K562 (cell line): ENCODE results near the gene CFAP298. TPM values are rescaled to one million over a fixed set of nuclear protein-coding genes. Genes with fewer than 3 reads are reported as not detected.
A peak's percentile ranks its signal among the peaks of the same experiment; 100 is the strongest.

Experiments used
- ATAC-seq: fragments of 200-7000 bp; cut with Tn5 transposase; 3 replicates; pipeline ENCODE4 v1.9.1; 2020; ENCODE audit warnings: moderate library complexity
- BruUV-seq: library from RNA; stranded (reverse); fragments of 400-500 nt; replicated peaks from 2 replicates; lab custom pipeline; 2021; lab: Mats Ljungman, UMichigan
- CTCF ChIA-PET: fragments of 300-600 bp; formaldehyde crosslinking; extraction: SDS; loops from one replicate; lab custom pipeline; 2021; ENCODE audit warnings: low intra/inter-chr PET ratio; lab: Yijun Ruan, JAX
- POLR2A ChIA-PET: fragments of 300-600, 350-650 bp; sonication (Branson Sonifier 250); formaldehyde crosslinking; extraction: SDS; loops from one replicate; lab custom pipeline; 2021; ENCODE audit warnings: antibody characterized with exemption, inconsistent platforms; lab: Yijun Ruan, JAX
- DNase-seq, 4 experiments: peaks; one replicate each; pipeline versions ENCODE4 v3.0.0 to v3.0.0-alpha.2; 2011 to 2018; ENCODE audit warnings: low spot score in 3 of 4, mixed read lengths in 3 of 4; ENCODE audit errors: extremely low read depth in 1 of 4
- FAIRE-seq: peaks from 2 replicates; lab custom pipeline; 2011; peaks lifted over from hg19 to GRCh38; lab: Jason Lieb, UNC
- H2AFZ ChIP-seq: 2 replicates; pipeline ENCODE4 v1.6.0; 2011; ENCODE audit warnings: low read depth, low read length, control low read depth, inconsistent platforms
- H3K27ac ChIP-seq: fragments of 200-600 bp; 3 replicates; pipeline ENCODE4 v1.8.0; 2011; ENCODE audit warnings: low read depth, mild to moderate bottlenecking, control low read depth, inconsistent platforms, low read length, moderate library complexity, mixed read lengths; ENCODE audit errors: extremely low read depth
- H3K27me3 ChIP-seq, 2 experiments: fragments of 300-600 bp in 1 of 2; 2 replicates in 1 of 2; 3 replicates in 1 of 2; pipeline versions ENCODE4 v1.6.0 to v1.8.0; 2011; ENCODE audit warnings: inconsistent platforms in 2 of 2, low read length in 2 of 2, mild to moderate bottlenecking in 1 of 2, mixed read lengths in 1 of 2, moderate library complexity in 1 of 2; ENCODE audit not compliant: control insufficient read depth in 2 of 2, insufficient read depth in 2 of 2
- H3K36me3 ChIP-seq: fragments of 300-600 bp; 3 replicates; pipeline ENCODE4 v1.8.0; 2011; ENCODE audit warnings: mild to moderate bottlenecking, low read length, inconsistent platforms; ENCODE audit not compliant: control insufficient read depth, insufficient read depth
- H3K4me1 ChIP-seq, 2 experiments: fragments of 200-600 bp in 1 of 2; replicated peaks in 1 of 2; 2 replicates in 1 of 2; 3 replicates in 1 of 2; pipeline versions ENCODE4 v1.5.1 to v1.8.0; 2011; ENCODE audit warnings: inconsistent platforms in 2 of 2, low read length in 2 of 2, mild to moderate bottlenecking in 1 of 2, mixed read lengths in 1 of 2, moderate library complexity in 1 of 2; ENCODE audit not compliant: control insufficient read depth in 2 of 2, insufficient read depth in 2 of 2
- H3K4me2 ChIP-seq: 2 replicates; pipeline ENCODE4 v1.6.1; 2011; ENCODE audit warnings: low read length, control low read depth, inconsistent platforms, mixed read lengths; ENCODE audit not compliant: insufficient read depth
- H3K4me3 ChIP-seq: fragments of 200-600 bp; sonication (generic), shearing (Covaris generic); 2 replicates; pipeline ENCODE4 v1.5.1; 2016; ENCODE audit warnings: control low read depth, inconsistent platforms
- H3K79me2 ChIP-seq: fragments of 200-600 bp; 3 replicates; pipeline ENCODE4 v1.8.0; 2011; ENCODE audit warnings: low read length, inconsistent platforms; ENCODE audit not compliant: control insufficient read depth, insufficient read depth
- H3K9ac ChIP-seq, 2 experiments: 2 replicates each; pipeline versions ENCODE4 v1.6.0 to v1.6.1; 2011; ENCODE audit warnings: low read depth in 2 of 2, low read length in 2 of 2, control low read depth in 1 of 2, inconsistent platforms in 1 of 2, mild to moderate bottlenecking in 1 of 2, mixed read lengths in 1 of 2; ENCODE audit not compliant: insufficient read depth in 1 of 2
- H3K9me1 ChIP-seq: one replicate; pipeline ENCODE4 v1.6.0; 2011; ENCODE audit warnings: inconsistent platforms, mild to moderate bottlenecking, low read length, moderate library complexity; ENCODE audit not compliant: control insufficient read depth, insufficient read depth
- H3K9me3 ChIP-seq: replicated peaks from 2 replicates; pipeline ENCODE4 v1.5.1; 2011; ENCODE audit warnings: low read depth, low read length, inconsistent platforms; ENCODE audit not compliant: control insufficient read depth, insufficient read depth
- H4K20me1 ChIP-seq: replicated peaks from 2 replicates; pipeline ENCODE4 v1.6.1; 2011; ENCODE audit warnings: low read length, inconsistent platforms, mixed read lengths; ENCODE audit not compliant: control insufficient read depth, insufficient read depth
- DDX20 ChIP-seq: fragments of 450-650 bp; IDR thresholded peaks from 2 replicates; pipeline ENCODE4 v1.6.1; 2016; ENCODE audit warnings: missing genetic modification characterization, low read depth, mild to moderate bottlenecking, missing compliant biosample characterization, moderate library complexity
- EP300 ChIP-seq: IDR thresholded peaks from 2 replicates; pipeline ENCODE4 v1.6.1; 2012; ENCODE audit warnings: low read length, improper control_type of control experiment
- FOXK2 ChIP-seq, 2 experiments: fragments of 450-650 bp; IDR thresholded peaks in 1 of 2; conservative IDR thresholded peaks in 1 of 2; 2 replicates each; pipeline ENCODE4 v1.6.1; 2016; ENCODE audit warnings: low read depth in 2 of 2, mild to moderate bottlenecking in 1 of 2
- HCFC1 ChIP-seq: IDR thresholded peaks from 2 replicates; pipeline ENCODE4 v1.6.1; 2012; ENCODE audit warnings: low read depth, low read length, improper control_type of control experiment
- JUND ChIP-seq, 2 experiments: IDR thresholded peaks; 2 replicates in 1 of 2; 3 replicates in 1 of 2; pipeline ENCODE4 v1.6.1; 2011; ENCODE audit warnings: borderline replicate concordance in 2 of 2, low read depth in 2 of 2, low read length in 2 of 2, improper control_type of control experiment in 1 of 2, missing biosample characterization in 1 of 2, missing genetic modification characterization in 1 of 2, missing genetic modification reagents in 1 of 2
- KLF16 ChIP-seq: IDR thresholded peaks from 2 replicates; pipeline ENCODE4 v1.6.1; 2016; ENCODE audit warnings: antibody characterized with exemption
- RFX1 ChIP-seq: fragments of 450-650 bp; IDR thresholded peaks from 2 replicates; pipeline ENCODE4 v1.6.1; 2016; ENCODE audit warnings: mild to moderate bottlenecking, moderate library complexity
- SMARCA4 ChIP-seq: fragments of 450-650 bp; IDR thresholded peaks from 2 replicates; pipeline ENCODE4 v1.6.1; 2016
- TRIM25 ChIP-seq: fragments of 450-650 bp; IDR thresholded peaks from 2 replicates; pipeline ENCODE4 v1.7.0; 2016; ENCODE audit warnings: borderline replicate concordance
- YY1 ChIP-seq, 3 experiments: IDR thresholded peaks; 2 replicates each; pipeline ENCODE4 v1.6.1; 2011; ENCODE audit warnings: low read length in 2 of 3, mild to moderate bottlenecking in 2 of 3, moderate library complexity in 2 of 3, borderline replicate concordance in 1 of 3, control low read depth in 1 of 3, low read depth in 1 of 3; ENCODE audit not compliant: insufficient read depth in 3 of 3, insufficient replicate concordance in 2 of 3, control insufficient read depth in 1 of 3, insufficient read length in 1 of 3; ENCODE audit errors: extremely low read depth in 1 of 3
- ZNF282 ChIP-seq: sonication (generic); formaldehyde crosslinking; IDR thresholded peaks from 2 replicates; pipeline ENCODE4 v1.8.1; 2023; ENCODE audit warnings: missing genetic modification reagents
- WGBS: fragments of 100-300 bp; shearing (Covaris generic); methylation state at CpG from one replicate; pipeline ENCODE4 v1.1.6; 2016; ENCODE audit warnings: low coverage, mixed read lengths; ENCODE audit not compliant: insufficient coverage; ENCODE audit errors: missing lambda C conversion rate; 5-methylcytosine and 5-hydroxymethylcytosine counted together
- in situ Hi-C: fragments of 300-500 bp; cut with MboI; formaldehyde crosslinking; loops from 4 replicates; pipeline ENCODE4 v1.15.0; 2018; ENCODE audit warnings: inconsistent platforms, mixed read lengths
- intact Hi-C: fragments of 100-400 bp; cut with micrococcal nuclease; formaldehyde crosslinking; loops from 2 replicates; pipeline ENCODE4 v1.14.2; 2022
- polyA plus RNA-seq, 8 experiments: library from polyadenylated mRNA; depleted of rRNA in 4 of 8; stranded (reverse) in 5 of 8; unstranded in 3 of 8; fragments of >200 nt; fragmentation: Nextera tagmentation in 2 of 8; fragmentation: Illumina TruSeq in 1 of 8; extraction: Ambion mirVana in 2 of 8; extraction: Trizol in 1 of 8; gene quantifications; 2 replicates each; pipeline versions ENCODE4 v1.2.1 to v1.2.3, GENCODE V29; 2011 to 2014; ENCODE audit warnings: inconsistent platforms in 1 of 8, missing spikeins in 1 of 8
- total RNA-seq, 7 experiments: library from RNA; depleted of rRNA in 6 of 7; stranded (reverse); fragments of >200 nt in 6 of 7; fragmentation: Illumina TruSeq in 2 of 7; extraction: Trizol in 2 of 7; gene quantifications; 2 replicates each; pipeline versions ENCODE4 v1.2.1 to v1.2.3, GENCODE V29; 2011 to 2021; ENCODE audit warnings: low replicate concordance in 1 of 7
- TF ChIP-seq, protein P1 (sequence below): fragments of 450-650 bp; IDR thresholded peaks from 2 replicates; pipeline ENCODE4 v1.6.1; 2018; ENCODE audit not compliant: partially characterized antibody
- TF ChIP-seq, protein P2 (sequence below): fragments of 450-650 bp; IDR thresholded peaks from 2 replicates; pipeline ENCODE4 v1.6.1; 2016; ENCODE audit warnings: antibody characterized with exemption

The CFAP298 gene
- total and polyA plus RNA-seq, 9 of the 15 experiments (the other 6 are each of a cell fraction or from before 2014, with no cell fraction given) = 31.4 to 178 (median 89.7) TPM

DNA sequence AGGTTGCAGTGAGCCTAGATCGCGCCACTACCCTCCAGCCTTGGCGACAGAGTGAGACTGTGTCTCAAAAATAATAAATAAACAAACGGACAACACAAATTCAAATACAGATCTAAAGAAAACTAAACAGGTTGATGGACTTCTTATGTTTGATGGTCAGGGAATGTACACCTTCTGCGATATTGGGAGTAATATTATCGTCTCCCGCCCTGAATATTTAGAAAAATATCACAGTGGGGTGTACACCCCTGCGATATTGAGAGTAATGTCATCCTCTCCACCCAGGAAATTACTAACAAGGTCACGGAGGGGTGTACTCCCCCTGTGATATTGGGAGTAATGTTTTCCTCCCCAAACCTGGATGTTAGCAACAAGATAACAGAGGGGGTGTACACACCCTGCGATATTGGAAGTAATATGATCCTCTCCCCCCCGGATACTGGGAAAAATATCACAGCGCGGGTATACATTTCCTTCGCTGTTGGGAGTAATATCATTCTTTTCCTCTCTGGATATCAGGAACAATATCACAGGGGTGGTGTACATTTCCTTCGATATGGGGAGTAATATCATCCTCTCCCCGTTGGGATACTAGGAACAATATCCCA lies 1.4 kb upstream of the CFAP298 start:
- H3K4me1 ChIP-seq = peaks cover 0 to 21% of the 10 kb centered on the region in 2 experiments; a peak in 4 of 5 replicates
- FAIRE-seq (peak; percentile 52), DNase-seq (peak in 2 of 4 experiments; percentile 31 to 75), ATAC-seq (peak; percentile 19)
- H3K4me3 ChIP-seq = peak overlapping the region; percentile 89
- H3K4me2 ChIP-seq = peak overlapping the region; percentile 98
- H3K27me3 ChIP-seq = no peaks in the 10 kb centered on the region
- CTCF ChIA-PET = no interaction called here
- peaks cover 4% of the 10 kb centered on the region for H3K9me1 ChIP-seq
- peak overlapping the region; percentile 93 to 96 for H3K9ac ChIP-seq
- intact Hi-C loops (loop anchor here (5.0 kb wide), 2 partner anchors 159 to 221 kb away; partner anchors contain the start of genes PAXBP1 and URB1), in situ Hi-C loops (no loop called here)
- H3K79me2 ChIP-seq = peaks cover 32% of the 10 kb centered on the region
- peaks cover 20% of the 10 kb centered on the region for H3K36me3 ChIP-seq
- 0% methylated on average over 16 of the region's 16 CpGs for WGBS
- H4K20me1 ChIP-seq = no peaks in the 10 kb centered on the region
- peak overlapping the region; percentile 96 for H3K27ac ChIP-seq
- POLR2A ChIA-PET = interaction anchor here (2.1 to 3.2 kb wide), 2 partner anchors 12 kb away, joined by 7 to 13 read pairs; no protein-coding TSS in a partner anchor
- BruUV-seq = no TSS peak
- H2AFZ ChIP-seq = peak overlapping the region; percentile 100
- H3K9me3 ChIP-seq = no peaks in the 10 kb centered on the region
- TF ChIP-seq EP300 (peak; percentile 63; the same call in 1 of the 2 replicates), KLF16 (0 out of 2 replicates have a peak, but pooled peaks have one; percentile 9), ZNF282 (CRISPR knock-in tag) (no peak), FOXK2 (conservative IDR thresholded peaks at IDR 0.05 in 1 of 2, IDR thresholded peaks at IDR 0.05 in 1 of 2; ENCODE audit: low read depth in 2 of 2) (peak; percentile 36 to 48; a peak in 1 of 4 replicates), SMARCA4 (peak; percentile 68), TRIM25 (peak; percentile 41; the same call in 1 of the 2 replicates), HCFC1 (no peak), JUND (IDR thresholded peaks at IDR 0.05; ENCODE audit: borderline replicate concordance, low read depth, low read length) (peak; percentile 50), JUND (tag; IDR thresholded peaks at IDR 0.05; ENCODE audit: borderline replicate concordance, low read depth, low read length) (0 out of 3 replicates have a peak, but pooled peaks have one; percentile 15), RFX1 (peak; percentile 30; the same call in 1 of the 2 replicates), YY1 (IDR thresholded peaks at IDR 0.05; ENCODE audit: borderline replicate concordance in 1 of 3, control insufficient read depth in 1 of 3, extremely low read depth in 1 of 3, insufficient read depth in 3 of 3, insufficient read length in 1 of 3, insufficient replicate concordance in 2 of 3, low read depth in 1 of 3, low read length in 2 of 3) (no peak), DDX20 (tag) (no peak)
- TF ChIP-seq, protein P1, sequence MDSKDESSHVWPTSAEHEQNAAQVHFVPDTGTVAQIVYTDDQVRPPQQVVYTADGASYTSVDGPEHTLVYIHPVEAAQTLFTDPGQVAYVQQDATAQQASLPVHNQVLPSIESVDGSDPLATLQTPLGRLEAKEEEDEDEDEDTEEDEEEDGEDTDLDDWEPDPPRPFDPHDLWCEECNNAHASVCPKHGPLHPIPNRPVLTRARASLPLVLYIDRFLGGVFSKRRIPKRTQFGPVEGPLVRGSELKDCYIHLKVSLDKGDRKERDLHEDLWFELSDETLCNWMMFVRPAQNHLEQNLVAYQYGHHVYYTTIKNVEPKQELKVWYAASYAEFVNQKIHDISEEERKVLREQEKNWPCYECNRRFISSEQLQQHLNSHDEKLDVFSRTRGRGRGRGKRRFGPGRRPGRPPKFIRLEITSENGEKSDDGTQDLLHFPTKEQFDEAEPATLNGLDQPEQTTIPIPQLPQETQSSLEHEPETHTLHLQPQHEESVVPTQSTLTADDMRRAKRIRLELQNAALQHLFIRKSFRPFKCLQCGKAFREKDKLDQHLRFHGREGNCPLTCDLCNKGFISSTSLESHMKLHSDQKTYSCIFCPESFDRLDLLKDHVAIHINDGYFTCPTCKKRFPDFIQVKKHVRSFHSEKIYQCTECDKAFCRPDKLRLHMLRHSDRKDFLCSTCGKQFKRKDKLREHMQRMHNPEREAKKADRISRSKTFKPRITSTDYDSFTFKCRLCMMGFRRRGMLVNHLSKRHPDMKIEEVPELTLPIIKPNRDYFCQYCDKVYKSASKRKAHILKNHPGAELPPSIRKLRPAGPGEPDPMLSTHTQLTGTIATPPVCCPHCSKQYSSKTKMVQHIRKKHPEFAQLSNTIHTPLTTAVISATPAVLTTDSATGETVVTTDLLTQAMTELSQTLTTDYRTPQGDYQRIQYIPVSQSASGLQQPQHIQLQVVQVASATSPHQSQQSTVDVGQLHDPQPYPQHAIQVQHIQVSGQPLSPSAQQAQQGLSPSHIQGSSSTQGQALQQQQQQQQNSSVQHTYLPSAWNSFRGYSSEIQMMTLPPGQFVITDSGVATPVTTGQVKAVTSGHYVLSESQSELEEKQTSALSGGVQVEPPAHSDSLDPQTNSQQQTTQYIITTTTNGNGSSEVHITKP = peak; percentile 91
- TF ChIP-seq, protein P2, sequence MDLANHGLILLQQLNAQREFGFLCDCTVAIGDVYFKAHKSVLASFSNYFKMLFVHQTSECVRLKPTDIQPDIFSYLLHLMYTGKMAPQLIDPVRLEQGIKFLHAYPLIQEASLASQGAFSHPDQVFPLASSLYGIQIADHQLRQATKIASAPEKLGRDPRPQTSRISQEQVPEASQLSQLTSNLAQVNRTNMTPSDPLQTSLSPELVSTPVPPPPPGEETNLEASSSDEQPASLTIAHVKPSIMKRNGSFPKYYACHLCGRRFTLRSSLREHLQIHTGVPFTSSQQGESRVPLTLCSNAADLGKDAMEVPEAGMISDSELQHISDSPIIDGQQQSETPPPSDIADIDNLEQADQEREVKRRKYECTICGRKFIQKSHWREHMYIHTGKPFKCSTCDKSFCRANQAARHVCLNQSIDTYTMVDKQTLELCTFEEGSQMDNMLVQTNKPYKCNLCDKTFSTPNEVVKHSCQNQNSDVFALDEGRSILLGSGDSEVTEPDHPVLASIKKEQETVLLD = 0 out of 2 replicates have a peak, but pooled peaks have one; percentile 32
